Ramos (cell line): ENCODE measurements around the gene STAT3.
"Not testable (repeated sequence)": the region's sequence is repeated elsewhere in the genome, so short reads cannot be mapped to it uniquely, and the experiment has no call there.

ENCODE experiments used
- in situ Hi-C: fragments of 300-500 bp; cut with MboI; formaldehyde crosslinking; loops from one replicate; pipeline ENCODE4 v1.14.3; 2022; ENCODE audit warnings: low sequenced_read_pairs; ENCODE audit not compliant: unreplicated experiment

Gene STAT3

GRCh38 chr17:42305543-42306384 is 82.5 kb downstream of the STAT3 start:
- in situ Hi-C loops, result no loop called here

- in situ Hi-C loops, result not testable (repeated sequence)
Observed at GRCh38 chr17:42305031-42305330, 83.3 kb downstream of the STAT3 start.

GRCh38 chr17:42304187-42305030 is 83.8 kb downstream of the STAT3 start:
- in situ Hi-C loops, result no loop called here

DNA sequence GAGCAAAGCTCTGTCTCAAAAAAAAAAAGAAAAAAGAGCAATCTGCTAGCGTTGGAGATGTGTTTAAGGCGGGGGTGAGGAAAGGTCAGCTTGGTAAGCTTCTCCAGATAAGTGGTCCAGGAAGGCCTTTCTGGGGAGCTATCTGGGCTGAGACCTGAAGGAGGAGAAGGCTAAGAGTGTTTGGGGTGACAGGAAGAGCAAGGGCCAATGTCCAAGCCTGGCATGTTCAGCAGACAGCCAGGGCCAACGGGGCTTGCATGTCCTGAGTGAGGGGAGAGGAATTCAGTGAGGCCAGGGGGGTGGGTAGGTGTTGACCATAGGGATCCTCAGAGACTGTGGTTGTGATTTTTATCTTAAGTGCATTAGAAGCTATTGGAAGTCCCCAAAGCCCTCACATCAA is 84.5 kb downstream of the STAT3 start:
- in situ Hi-C loops, result no loop called here

DNA sequence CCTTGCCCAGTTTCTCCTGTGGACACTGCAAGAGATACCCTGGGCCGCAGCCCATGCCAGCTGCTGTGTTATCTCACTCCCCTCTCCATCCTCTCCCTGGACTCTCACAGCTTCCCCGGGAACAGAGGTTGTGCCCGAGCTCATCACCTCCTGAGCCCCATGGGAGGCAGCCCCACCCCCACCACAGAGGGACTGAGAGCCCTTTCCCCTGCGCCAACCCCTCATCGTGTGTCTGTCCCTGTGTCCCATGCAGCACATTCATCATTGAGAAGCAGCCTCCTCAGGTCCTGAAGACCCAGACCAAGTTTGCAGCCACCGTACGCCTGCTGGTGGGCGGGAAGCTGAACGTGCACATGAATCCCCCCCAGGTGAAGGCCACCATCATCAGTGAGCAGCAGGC is 87.2 kb downstream of the STAT3 start:
- in situ Hi-C loops, result no loop called here

DNA sequence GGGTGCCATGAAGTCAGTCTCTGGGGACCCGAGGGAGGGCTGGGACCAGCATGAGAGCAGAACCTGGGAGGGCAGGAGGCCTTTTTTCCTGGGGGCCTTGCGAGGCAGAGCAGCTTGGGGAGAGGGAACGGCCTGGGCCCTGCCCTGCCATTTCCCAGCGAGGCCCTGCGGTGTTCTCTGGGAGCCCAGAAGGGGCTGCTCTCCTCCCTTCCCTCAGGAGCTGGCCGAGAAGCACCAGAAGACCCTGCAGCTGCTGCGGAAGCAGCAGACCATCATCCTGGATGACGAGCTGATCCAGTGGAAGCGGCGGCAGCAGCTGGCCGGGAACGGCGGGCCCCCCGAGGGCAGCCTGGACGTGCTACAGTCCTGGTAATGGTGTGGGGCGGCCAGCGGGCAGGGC is 88.3 kb downstream of the STAT3 start:
- in situ Hi-C loops, result not testable (repeated sequence)

DNA sequence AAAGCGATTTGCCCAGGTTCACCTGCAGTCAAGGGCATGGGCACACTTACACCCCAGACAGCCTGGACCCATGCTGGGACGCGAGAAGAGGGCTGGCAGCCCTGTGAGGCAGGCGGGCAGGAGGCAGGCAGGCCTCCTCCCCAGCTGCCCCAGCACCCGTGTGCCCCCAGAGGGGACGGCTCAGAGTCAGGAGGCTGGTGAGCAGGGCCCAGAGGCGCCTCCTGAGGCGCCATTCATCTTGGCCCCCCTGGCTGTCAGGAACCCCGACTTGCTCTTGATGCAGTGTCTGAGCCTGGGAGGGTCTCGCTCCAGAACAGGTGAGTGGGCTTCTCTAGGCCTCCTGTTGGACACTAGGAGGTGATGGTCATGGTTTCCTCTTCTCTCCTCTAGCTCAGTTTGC is 88.9 kb downstream of the STAT3 start:
- in situ Hi-C loops, result not testable (repeated sequence)

GRCh38 chr17:42297775-42298174 is 90.5 kb downstream of the STAT3 start:
- in situ Hi-C loops, result not testable (repeated sequence)

GRCh38 chr17:42296012-42296411 is 92.2 kb downstream of the STAT3 start:
- in situ Hi-C loops, result no loop called here

- in situ Hi-C loops, result no loop called here
Observed at GRCh38 chr17:42294469-42295398, 93.5 kb downstream of the STAT3 start.

GRCh38 chr17:42291129-42291528 is 97.1 kb downstream of the STAT3 start:
- in situ Hi-C loops, result no loop called here

- in situ Hi-C loops, result no loop called here
Observed at GRCh38 chr17:42290577-42290976, 97.7 kb downstream of the STAT3 start.

GRCh38 chr17:42289611-42290181 is 98.5 kb downstream of the STAT3 start:
- in situ Hi-C loops, result no loop called here

DNA sequence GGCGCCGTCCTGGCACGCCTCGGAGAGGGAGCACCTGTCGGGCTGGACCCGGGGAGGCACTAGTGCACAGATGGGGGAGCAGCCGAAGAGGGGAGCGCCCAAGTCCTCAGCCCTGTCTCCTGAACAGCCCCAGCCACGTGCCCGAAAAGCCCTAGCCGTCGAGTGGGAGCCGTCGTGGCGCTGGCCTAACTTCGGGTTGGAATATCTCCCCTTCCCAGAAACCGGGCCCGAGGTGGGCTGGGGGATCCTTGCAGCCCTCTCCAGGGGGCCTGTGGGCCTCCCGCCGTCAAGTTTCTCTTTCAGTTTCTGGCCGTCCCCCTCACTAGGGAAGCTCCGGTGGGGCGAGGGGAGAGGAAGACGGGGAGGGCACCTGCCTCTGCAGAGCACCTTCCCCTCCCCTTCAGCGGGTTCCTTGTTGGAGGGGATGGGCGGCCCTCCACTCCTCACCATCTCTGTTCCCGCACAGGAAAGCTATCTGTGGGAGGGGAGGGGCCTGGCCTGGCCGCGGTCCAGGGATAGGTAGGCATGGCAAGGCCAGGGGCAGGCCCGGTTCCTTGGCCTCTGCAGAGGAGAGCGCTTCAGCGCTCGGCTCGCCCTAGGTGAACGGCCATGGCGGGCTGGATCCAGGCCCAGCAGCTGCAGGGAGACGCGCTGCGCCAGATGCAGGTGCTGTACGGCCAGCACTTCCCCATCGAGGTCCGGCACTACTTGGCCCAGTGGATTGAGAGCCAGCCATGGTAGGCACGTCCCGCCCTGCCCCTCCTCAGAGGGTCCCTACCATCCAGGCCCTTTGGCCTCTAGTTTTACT is 99.2 kb downstream of the STAT3 start:
- in situ Hi-C loops, result no loop called here

DNA sequence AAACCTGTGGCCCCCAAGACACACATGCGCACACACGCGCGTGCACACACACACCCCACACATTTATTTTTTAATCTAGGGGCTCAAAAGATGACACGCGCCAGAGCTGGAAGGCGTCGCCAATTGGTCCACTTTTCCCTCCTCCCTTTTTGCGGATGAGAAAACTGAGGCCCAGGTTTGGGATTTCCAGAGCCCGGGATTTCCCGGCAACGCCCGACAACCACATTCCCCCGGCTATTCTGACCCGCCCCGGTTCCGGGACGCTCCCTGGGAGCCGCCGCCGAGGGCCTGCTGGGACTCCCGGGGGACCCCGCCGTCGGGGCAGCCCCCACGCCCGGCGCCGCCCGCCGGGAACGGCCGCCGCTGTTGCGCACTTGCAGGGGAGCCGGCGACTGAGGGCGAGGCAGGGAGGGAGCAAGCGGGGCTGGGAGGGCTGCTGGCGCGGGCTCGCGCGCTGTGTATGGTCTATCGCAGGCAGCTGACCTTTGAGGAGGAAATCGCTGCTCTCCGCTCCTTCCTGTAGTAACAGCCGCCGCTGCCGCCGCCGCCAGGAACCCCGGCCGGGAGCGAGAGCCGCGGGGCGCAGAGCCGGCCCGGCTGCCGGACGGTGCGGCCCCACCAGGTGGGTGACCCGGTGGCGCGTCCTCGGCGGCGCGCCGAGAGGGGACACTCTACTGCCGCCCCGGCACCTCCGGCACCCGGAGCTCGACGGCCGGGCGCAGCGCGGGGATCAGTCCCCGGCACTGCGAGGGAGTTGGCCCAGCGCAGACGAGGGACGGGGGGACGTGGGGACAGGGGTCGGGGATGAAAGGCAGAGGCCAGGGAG is 100.1 kb downstream of the STAT3 start, which contains the start of gene STAT5A:
Gene STAT5A, plus strand, starts transcription at position 522 of the 826 bp plus-strand sequence. CDS start 914 bp downstream, outside the sequence.
- in situ Hi-C loops, result no loop called here

DNA sequence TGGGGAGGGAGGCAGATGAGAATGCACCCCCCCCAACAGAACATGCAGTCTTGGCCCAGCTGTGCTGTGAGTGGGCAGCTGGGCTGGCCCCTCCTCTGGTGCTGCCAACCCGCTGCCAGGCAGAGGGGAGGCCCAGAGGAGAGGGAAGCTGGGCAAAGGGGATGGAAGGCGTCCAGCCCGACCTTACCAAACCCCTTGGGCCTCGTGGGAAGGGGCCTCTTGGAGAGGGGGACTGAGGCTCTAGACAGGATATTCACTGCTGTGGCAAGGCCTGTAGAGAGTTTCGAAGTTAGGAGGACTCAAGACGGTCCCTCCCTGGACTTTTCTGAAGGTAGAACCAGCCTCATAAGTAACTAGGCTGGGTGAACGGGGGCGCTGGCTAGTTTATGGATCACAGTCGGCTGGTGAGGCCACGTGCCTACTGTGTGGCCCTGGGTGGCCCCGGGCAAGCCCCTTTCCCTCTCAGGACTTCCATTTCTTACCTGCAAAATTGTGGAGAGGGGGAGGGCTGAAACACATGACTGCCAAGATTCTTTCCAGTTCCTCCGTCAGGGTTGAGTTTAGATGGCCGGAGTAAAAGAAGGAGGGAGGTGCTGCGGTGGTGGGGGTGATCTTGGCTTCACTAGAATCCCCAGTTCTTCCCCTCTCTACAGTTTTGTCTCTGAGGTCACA is 100.8 kb downstream of the STAT3 start:
- in situ Hi-C loops, result no loop called here

DNA sequence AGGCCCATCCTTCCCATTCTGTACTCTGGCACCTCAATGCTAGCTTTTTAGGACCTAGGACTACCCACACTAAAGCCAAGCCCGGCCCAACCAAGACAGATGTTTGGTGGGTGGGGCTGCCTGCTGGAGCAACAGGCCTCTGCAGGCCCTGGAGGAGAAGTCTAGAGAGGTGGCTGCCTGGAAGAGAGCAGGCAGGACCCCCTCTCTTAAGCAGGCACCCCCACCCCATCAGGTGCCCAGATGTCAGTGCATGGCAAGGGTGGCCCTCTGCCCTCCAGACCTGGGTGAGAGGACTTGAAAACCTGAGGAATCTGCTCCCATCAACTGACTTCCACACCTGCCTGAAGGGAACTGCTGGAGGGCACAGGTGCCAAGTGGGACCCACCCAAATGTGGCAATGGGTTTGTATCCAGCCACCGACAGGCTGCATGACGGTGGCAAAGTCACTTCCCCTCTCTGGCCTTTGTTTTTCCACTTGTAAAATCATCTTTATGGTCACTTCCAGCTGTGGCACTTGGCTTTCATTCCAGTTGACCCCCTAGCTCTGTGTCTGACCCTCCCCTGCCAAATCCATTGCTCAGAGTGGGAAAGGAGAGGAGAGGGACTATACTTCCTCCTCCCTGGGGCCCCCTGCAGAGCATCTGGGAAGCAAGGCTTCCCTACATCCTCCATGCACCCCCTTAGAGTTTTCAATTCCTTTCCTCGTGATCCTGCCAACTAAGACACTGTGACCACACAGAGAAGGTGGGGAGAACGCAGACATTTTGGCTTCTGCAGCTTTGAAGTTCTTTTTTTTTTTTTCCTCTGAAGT is 101.6 kb downstream of the STAT3 start:
- in situ Hi-C loops, result no loop called here
